Vagina (tissue), 2 donors: ENCODE data around the gene ZNF467.

Experiments
- POLR2A ChIP-seq, 2 donors: fragments of 450-650 bp; IDR thresholded peaks; one replicate each; pipeline ENCODE4 v1.6.1; 2017; ENCODE audit warnings: antibody characterized with exemption in 2 of 2, mild to moderate bottlenecking in 2 of 2, moderate library complexity in 2 of 2
- TF ChIP-seq, protein P1 (sequence below), 3 experiments: fragments of 450-650 bp in 2 of 3; fragments of 200-600 bp in 1 of 3; sonication (generic) in 1 of 3; IDR thresholded peaks; one replicate each; pipeline ENCODE4 v1.5.1; 2017 to 2019; ENCODE audit warnings: antibody characterized with exemption in 3 of 3, mild to moderate bottlenecking in 2 of 3, moderate library complexity in 2 of 3

DNA sequence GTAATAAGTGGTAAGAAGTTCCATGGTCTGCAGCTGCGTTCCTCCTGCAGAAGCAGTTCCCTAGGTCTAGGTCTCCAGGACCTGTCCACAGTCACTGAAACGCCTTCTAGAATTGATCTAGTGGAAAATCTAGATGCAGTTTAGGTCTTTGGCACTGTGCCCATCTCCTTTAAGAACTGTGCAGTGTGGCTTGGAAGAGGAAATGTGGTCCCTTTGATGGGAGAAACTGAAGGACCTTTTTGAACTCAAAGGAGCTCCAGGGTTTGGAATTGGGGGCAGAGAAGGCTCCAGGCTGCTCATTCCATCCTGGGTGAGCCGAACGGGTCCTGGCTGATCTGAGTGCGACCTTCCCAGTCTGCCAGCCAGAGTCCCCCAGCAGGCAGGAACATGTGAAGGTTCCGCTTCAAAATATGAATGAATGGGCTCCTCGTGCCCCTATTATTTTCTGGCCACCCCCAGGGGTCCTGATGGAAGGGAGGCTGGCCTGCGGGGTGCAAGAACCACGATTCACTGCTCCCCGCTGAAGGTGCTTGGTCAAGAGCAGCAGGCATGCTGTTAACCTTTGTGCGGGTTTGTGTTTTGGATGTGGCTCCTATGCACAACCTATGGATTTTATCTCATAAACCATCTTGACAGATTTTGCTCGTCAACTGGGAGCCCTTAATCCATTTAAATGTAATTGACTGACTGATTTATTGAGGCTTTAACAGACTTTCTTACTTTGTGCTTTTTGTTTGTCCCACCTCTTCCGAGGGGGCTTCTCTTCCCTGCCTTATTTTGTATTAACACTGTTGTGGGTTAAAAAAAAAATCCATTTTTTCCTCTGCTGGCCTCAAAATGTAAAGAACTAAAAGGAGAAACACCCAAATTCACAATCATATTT, 36.7 kb downstream of the ZNF467 start:
- TF ChIP-seq, protein P1, sequence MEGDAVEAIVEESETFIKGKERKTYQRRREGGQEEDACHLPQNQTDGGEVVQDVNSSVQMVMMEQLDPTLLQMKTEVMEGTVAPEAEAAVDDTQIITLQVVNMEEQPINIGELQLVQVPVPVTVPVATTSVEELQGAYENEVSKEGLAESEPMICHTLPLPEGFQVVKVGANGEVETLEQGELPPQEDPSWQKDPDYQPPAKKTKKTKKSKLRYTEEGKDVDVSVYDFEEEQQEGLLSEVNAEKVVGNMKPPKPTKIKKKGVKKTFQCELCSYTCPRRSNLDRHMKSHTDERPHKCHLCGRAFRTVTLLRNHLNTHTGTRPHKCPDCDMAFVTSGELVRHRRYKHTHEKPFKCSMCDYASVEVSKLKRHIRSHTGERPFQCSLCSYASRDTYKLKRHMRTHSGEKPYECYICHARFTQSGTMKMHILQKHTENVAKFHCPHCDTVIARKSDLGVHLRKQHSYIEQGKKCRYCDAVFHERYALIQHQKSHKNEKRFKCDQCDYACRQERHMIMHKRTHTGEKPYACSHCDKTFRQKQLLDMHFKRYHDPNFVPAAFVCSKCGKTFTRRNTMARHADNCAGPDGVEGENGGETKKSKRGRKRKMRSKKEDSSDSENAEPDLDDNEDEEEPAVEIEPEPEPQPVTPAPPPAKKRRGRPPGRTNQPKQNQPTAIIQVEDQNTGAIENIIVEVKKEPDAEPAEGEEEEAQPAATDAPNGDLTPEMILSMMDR (IDR thresholded peaks at IDR 0.05), result no peak
- no peak for TF ChIP-seq POLR2A (IDR thresholded peaks at IDR 0.05)
